Activated T-cell treated with anti-CD3 and anti-CD28 coated beads for 48 hours (primary cell): ENCODE data around the gene VOPP1.

ENCODE experiments used
- DNase-seq: peaks from one replicate; pipeline ENCODE4 v3.0.0-alpha.2; 2020; ENCODE audit warnings: low read depth

VOPP1 gene

DNA sequence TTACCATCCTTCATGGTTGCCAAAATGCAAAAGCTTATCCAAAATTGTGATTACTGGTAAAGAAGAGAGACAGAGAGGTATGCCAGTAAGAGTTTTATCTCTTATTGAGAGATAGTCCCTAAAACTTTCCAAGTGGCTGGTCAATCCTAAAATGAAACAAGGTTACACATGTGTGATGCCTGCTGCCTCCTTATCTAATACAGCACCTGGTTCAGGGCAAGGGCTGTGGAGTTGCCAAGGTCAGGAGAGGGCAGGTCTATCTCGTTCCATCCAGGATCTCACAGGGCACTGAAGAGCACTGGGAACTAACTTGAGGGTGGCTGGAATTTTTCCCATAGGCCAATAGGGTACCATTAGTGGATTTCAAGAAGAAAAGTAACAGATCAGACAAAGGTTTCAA, 18.3 kb downstream of the VOPP1 start:
- DNase-seq: no peak

DNA sequence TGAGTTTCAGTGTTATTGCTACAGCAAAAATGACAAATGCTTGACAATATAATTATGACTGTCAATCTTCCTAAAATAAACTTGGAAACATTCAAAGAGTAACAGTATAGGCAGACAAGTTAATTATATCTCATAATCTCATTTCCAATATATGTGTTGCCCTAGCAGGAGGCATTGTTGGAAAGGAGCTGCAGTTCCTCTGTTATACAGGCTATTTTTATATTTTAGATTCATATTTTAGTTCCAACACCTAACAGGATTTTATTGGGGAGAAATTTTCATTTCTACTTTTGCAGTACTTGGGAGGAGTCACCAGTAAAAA, 19.3 kb downstream of the VOPP1 start:
- DNase-seq: no peak

DNA sequence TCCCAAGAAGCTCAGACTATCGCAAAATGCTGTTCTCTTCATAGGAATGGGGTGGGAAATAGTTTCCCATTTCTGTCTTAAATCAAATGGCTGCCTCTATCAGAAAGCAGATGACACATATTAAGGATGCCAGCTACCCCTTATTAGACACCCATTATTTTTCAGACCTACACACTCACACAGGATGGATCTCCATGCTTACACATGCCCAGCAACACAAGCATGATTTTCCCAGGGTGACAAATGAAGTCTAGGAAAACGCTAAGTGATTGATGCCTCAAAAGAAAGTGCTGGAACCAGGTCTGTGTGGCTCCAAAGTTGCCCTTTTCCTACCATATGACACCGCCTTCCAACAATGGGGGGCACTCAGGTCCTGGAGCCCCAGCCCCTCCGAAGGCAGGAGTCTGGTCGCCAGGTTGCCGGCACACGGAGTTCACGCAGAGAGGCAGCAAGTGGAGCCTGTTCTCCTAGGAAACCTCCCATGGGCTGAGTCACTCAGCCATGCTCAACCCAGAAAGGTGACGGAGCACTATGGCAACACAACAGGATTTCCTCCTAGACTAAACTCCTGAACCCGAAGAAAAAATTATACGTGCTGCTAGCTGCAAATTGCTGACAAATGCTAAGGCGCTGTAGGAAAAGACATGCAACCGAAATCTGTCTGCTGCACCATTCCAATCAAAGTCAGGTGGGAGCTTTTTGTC, 19.8 kb downstream of the VOPP1 start:
- DNase-seq: no peak

DNA sequence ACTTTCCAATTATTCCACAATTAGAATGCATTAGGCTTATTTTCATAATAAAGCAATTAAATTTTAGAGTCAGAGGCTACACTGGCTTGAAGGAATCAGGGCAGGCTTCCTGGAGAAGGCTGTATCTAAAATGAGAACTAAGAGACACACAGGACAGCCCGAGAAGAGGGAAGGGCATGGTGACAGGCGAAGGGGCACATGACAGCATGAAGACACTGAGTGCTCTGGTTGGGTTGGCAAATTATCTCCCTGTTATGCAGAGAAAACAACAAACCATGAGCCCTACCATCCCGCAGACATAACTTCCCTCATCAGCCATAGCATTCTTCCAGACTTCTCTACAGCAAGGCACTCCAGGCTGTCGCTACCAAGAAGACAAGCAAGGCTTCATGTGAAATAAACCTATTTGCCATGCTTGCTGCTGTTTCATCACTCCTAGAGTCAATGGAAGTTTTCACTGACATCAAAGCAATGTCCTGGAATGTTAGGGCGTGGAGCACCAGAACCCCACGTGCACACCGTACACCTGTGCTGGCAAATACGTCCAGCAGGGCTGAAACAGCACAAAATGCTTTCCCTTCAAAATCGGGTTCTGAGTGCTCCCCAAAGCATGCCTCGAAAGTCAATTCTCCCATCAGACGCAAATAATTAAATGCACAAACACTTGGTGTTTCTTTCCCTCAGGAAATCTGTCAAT, 21.3 kb downstream of the VOPP1 start:
- DNase-seq: no peak

DNA sequence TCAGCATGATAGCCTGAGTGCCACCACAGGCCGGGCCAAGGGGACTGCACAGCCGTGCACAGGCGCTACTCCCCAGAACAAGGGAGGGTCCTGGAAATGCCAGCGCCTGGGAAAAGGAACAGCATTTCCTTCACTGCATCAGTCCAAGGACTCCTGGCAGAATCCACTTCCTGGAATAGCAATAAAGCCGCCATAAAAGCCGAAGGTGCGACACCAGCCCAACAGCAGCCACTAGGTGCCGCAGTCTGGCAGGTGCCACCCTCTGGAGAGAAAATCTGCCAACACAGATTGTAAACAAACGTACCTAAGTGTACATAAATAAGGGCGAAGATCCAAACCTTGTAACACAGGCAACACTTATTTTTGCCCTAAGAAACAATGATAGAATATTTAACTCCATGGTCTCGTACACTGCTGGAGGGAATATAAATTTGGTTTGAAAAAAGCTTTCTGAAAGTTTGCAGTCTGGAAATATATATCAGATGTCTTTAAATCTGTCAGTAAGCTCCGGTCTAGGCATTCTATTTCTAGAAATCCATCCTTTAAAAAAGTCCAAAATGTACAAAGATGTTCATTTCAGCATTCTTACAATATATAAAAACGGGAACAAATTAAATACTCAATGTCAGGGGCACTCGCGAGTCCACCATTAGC, 22.2 kb downstream of the VOPP1 start:
- no peak for DNase-seq

DNA sequence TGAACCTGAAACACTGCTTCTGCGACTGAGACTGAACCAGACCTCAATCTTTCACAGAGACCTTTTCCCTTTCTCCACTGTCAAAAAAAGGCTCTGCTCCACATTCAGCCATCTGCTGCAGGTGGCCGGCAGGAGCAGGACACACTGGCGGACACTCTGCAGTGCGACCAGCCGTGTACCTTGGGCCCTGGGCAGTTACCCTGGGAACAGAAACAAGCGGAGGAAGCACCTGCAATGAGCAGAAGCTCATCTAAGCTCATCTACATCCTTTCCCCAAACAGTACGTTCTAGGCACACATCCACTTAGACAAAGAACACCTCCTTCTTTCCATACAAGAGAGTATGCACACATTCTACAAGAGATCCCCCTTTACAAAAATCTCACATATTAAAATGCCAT, 22.8 kb downstream of the VOPP1 start:
- DNase-seq: no peak

DNA sequence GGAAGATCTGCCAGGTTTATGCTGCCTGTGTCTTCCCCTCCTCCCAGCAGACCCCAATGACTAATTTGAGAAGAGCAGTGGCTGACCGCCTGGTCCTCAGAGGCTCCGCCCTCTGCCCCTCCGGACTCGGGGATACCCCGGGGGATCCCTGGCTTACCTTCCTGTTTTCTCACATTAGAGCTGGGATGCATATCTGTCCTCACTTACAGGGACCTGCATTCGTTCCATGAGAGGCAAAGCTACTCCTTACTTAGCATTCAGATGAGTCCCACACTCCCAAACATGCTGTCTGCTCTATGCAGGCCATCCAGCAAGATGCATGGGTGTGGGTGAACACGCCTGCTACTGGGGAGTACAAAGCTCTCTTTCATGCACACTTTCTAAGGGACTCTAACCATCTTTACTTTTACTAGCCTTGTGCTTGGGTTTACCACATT, 24.0 kb downstream of the VOPP1 start:
- DNase-seq: no peak

DNA sequence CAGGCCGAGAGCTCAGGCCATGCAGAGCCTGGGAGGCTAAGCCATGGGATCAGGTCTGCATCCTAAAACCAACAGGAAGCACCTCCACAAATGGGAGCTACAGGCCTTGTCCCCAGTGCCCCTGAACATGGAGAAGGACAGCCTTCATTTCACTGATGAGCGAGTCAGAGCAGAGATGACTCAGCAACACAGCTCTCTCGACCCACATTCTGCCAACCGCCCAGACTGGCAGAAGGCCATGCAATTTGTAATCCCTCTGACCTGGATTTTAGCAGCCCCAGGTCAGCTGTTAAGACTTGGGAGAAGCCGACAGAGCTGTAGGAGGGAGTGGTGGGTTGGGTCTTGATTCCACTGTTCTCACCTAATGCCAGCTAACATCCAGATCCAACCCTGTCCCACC, 25.5 kb downstream of the VOPP1 start:
- no peak for DNase-seq

DNA sequence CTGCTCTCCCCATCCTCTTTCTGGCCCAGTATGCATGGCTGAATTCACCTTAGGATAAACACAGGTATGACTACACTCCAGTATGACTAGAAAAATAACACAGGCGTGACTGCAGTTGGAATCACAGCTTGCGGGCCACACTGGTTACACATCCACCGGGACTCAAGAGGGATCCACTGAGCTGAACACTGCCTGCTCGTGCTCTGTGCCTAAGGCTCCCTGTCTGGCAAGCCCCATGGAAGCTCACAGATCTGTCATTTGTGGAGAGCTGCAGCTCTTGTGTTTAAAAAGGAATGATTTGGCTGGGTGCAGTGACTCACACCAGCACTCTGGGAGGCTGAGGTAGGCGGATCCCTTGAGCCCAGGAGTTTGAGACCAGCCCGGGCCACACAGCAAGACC, 26.8 kb downstream of the VOPP1 start:
- no peak for DNase-seq

DNA sequence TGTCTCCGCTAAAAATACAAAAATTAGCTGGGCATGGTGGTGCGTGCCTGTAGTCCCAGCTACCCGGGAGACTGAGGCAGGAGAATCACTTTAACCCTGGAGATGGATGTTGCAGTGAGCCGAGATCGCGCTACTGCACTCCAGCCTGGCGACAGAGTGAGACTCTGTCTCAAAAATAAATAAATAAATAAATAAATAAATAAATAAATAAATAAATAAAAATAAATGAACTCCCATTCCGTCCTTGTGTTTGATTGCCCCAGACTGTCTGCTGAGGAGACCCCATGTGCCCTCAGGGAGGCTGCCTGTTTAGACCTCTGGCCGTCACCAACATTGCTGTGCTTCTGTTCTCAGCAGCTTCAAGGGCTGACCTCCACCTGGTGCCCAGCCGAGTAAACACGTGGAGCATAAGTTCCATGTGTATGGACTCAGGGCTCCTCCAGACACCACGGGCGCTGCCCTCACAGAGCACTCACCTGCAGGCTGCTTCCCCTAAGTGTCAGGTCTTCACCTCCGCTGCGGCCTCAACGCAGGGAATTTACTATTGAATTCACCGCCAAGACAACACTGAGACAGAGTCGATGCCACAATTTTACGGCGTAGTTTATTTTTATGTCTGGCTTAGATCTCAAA, 32.0 kb downstream of the VOPP1 start:
- no peak for DNase-seq

DNA sequence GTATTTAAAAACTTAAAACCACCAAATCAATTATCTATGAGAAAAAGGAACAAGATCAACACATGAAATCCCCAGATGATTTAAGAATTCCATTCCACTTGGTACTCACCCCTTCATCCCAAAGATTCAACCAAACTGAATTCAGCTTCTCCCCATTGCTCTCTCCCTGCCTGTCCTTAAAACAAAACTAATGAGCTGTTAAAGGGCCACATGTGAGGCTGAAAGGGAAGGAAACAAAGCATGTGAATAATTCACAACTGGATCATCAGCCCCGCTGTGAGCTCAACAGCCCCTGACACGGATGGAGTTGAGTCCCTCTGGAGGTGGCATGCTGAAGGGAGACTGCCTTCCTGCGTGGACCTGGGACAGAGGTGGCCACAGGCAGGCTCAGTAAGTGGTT, 32.9 kb downstream of the VOPP1 start:
- no peak for DNase-seq

DNA sequence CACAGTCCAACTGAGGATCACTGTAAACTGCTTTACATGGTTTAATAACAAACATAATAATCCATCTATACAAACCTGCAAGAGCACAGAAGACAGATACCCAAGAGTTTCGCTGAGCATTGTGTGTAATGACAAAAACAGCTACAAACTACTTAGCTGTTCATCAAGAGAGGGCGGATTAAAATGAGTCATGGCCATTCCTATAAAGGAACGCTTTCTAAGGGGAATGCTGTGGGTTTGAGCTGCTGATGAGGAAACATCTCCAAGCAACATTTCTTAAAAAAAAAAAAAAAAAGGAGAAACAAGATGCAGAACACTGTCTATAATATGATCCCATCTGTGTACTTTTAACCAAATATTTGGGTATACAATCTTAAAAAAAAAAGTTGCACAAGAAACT, 33.8 kb downstream of the VOPP1 start:
- DNase-seq: no peak

DNA sequence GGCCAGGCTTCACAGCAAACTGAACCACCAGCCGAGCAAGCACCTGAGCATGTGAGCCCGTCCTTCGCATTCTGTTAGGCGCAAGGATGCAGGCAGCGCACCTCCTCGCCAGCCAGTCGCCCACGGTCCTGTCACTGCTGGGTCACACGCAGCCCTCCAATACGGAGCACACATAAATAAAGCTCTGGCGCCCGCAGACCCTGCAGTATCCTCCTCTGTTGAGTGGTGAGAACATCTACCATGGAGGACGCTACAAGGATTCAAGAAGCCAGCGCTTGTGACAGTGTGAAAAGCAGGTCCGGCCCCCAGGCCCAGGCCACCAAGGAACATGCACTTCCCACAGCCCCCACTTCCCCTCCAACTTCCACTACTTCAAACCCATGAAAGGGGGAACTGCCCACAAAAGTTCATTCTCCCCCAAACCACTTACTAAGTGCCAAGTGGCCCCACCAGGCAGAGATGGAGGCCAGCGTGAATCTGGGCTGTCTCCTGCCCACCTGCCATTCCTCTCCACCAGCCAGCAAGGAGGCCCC, 34.8 kb downstream of the VOPP1 start:
- DNase-seq: no peak

DNA sequence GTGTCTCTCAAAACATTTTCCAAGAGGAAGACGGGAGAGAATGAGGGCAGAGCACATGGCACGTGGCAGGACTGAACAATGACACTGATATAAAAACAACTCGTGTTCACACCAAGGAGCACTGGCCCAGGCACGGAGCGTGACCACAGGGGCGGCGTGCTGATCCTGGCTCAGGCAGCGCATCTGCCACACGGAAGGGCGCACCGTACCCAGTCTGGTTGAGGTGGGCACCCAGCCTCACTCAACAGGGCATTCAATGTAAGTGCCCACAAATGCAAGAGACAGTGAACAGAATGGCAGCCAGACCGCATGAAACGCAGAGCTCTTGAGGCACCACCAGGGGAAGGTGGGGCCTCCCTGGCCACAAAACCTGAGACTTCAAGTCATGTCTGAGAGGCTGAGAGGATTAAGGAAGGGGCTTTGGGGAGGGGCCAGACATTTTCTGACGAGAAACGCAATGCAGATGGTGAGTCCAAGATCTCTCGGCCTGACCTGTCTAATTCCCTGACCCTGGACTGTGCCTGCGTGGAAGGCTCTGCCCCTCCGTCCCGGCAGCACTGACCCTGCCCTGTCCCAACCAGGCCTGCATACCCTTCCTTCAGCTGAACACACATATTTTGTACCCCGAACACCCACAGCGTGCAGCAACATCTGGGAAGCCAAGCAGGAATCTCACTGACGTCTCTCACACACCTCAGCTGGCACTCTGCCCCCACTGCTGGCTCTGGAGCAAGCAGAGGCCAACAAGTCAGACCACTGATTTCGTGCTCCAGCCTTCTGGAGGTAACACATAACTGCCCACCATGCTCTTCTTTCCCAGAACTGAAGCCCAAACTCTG, 35.5 kb downstream of the VOPP1 start:
- DNase-seq: no peak

DNA sequence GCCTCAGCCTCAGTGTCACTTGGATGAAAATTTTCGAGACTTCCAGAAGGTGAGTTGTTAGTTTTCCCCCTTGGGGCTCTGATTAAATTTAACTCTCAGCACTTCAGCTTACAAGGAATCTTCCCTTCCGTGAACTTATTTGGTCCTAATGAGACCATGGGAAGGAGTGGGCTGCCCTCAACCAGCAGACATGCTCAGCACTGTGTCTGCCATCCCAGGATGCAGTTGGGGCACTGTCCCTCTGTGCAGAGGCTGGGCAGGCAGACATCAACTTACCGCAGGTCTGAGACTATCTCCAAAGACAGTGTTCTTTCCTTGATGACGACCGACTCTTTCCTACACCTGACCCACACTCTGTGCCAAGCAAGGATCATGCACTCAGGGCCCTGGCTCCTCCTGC, 36.7 kb downstream of the VOPP1 start:
- DNase-seq: no peak

DNA sequence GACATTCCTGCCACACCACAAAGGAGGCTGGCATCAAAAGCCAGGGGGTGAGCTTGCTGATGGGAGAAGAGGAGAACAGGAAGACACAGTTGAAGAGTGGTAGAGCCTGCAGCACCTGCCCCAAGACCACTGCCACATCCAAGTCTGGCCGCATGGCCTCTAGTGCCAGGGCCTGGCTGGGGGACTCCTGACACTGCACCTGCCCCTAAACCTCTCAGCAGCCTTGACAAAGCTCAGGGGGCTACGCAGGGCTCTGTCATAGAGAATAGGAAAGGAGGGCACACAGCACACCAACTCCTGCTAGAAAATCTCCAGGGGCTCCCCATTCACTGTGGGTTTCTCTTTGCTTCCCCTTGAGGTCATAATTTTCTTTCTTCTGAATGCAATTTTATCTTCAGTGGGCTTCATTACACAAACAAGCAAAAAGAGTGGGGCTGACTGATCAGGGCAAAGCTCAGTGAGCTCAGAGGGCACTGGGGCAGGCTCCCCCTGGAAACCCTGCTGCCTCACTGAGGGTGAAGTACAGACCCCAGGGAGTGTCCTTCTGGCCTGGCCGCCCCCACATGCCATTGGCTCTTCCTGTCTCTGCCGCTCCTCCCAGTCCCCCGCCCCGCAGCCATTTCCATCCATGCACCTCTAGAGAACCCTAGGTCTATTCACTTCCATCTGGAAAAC, 37.2 kb downstream of the VOPP1 start:
- DNase-seq: no peak

DNA sequence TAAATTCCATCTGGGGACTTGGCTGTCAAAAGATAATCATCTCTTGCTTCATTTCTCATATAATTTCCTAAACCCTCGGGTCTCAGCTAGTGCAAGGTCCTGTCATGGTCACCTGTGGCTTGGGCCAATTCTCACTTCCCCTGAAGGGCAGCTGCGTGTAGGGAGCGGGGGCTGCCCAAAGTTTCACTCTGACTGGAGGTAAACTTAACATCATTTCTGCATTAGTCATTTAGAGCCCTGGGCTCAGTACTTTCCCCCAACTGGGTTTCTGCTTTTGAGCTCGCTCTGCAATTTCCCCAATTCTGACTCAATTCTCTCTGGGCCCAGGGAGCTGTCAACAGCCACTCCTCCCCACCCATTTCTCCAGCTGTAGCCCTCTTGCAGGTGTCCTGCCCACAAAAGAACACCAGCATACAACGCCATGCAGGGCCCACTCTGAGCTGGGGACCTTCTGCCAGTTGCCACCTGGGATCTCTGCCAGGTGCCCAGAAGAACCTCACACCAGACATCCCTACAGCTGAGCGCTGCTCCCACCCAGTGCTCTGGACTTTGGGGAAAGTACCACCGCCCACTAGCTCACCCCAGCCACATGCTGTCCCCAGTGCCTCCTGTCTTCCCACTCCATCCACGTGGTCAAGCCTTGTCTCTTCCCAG, 37.9 kb downstream of the VOPP1 start:
- peak; percentile 67 for DNase-seq

DNA sequence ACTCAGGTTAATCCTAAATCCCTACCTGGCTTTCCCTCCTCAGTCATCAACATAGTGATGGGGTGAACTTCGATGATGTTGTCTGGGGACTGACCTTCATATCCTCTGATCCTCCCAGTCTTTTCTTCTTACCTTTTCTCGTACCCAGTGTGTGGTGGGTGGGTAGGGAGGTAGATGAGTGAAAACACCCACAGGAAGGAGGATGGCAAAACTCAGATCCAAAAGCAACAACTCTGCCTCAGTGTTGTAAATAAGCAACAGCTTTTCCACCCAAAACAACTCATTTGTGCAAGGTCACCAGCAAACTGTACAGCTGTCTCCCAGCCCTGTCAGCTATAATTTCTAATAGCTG, 38.6 kb downstream of the VOPP1 start:
- DNase-seq: no peak

DNA sequence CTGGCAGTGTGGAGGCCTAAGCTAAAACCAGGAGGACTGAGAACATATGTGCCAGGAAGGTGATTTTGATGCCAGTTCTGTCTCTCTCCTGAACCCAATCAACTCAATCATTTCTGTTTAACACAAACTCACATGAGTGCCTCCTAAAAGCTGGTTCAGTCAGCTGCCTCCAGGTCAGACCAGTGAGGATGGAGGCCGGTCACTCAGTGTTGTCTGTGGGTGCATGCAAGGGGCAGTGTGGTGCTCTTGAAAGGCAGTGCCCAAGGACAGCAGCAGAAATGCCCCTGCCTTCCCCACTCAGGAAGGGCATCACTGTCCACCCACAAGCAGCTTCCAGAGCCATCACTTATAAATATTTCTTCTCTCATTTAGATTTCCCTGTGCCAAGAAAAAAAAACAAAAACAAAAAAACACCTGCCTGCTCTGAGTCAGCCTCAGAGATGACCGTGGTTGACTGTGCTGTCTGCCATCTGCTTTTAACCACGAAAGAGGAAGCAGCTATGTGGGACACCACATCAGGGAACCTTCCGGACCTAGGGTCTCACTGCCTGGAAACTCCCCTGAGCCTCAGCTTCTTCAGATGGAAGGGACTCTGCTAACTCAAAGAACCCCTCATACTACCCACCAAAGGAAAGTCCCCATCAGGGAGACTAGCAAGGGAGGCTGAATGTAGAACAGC, 39.1 kb downstream of the VOPP1 start:
- DNase-seq: peak; percentile 63

DNA sequence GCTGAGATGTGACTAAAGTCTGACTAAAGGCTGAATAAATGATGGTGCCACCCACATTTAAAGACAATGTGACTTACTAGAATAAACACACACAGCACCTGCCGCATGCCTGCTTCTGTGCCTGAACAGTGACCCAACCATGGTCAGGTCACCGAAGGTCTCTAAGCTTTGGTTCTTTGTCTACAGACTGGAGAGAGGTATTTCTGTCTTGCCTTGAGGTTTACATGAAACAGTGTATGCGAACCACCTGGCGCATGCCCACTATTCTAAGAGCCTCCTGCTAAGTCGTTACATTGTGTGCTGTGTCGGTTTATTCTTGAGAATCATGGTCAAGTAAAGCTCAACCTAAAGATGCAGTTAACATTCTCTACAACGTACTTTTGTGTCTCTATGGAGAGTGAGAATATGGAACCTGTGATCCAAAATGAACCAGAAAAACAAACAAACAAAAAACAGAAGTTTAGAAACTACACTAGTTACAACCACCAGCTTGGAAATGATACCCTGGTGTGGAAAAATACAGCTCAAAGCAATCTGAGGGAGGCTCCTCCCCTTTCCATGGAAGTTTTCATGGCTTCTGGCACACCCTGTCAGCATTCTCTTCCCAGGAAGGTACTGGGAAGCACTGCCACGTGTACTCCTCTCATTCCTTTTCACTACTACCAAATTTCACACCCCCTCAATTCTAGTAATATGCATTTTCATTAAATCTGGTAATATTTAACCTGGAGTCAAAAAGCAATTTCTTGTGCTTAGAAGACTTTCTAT, 40.0 kb downstream of the VOPP1 start:
- DNase-seq: no peak
